Measurements from ENCODE around the gene IL17B. TPM values are rescaled to one million over a fixed set of nuclear protein-coding genes. Genes with fewer than 3 reads are reported as not detected.

Gene IL17B
- total and polyA plus RNA-seq, 2 of the 13 experiments (the other 11 are each of a cell fraction or from before 2014, with no cell fraction given): 0.29 to 2.6 TPM

- TF ChIP-seq, protein P1, sequence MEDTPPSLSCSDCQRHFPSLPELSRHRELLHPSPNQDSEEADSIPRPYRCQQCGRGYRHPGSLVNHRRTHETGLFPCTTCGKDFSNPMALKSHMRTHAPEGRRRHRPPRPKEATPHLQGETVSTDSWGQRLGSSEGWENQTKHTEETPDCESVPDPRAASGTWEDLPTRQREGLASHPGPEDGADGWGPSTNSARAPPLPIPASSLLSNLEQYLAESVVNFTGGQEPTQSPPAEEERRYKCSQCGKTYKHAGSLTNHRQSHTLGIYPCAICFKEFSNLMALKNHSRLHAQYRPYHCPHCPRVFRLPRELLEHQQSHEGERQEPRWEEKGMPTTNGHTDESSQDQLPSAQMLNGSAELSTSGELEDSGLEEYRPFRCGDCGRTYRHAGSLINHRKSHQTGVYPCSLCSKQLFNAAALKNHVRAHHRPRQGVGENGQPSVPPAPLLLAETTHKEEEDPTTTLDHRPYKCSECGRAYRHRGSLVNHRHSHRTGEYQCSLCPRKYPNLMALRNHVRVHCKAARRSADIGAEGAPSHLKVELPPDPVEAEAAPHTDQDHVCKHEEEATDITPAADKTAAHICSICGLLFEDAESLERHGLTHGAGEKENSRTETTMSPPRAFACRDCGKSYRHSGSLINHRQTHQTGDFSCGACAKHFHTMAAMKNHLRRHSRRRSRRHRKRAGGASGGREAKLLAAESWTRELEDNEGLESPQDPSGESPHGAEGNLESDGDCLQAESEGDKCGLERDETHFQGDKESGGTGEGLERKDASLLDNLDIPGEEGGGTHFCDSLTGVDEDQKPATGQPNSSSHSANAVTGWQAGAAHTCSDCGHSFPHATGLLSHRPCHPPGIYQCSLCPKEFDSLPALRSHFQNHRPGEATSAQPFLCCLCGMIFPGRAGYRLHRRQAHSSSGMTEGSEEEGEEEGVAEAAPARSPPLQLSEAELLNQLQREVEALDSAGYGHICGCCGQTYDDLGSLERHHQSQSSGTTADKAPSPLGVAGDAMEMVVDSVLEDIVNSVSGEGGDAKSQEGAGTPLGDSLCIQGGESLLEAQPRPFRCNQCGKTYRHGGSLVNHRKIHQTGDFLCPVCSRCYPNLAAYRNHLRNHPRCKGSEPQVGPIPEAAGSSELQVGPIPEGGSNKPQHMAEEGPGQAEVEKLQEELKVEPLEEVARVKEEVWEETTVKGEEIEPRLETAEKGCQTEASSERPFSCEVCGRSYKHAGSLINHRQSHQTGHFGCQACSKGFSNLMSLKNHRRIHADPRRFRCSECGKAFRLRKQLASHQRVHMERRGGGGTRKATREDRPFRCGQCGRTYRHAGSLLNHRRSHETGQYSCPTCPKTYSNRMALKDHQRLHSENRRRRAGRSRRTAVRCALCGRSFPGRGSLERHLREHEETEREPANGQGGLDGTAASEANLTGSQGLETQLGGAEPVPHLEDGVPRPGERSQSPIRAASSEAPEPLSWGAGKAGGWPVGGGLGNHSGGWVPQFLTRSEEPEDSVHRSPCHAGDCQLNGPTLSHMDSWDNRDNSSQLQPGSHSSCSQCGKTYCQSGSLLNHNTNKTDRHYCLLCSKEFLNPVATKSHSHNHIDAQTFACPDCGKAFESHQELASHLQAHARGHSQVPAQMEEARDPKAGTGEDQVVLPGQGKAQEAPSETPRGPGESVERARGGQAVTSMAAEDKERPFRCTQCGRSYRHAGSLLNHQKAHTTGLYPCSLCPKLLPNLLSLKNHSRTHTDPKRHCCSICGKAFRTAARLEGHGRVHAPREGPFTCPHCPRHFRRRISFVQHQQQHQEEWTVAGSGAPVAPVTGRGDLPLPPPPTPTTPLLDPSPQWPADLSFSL (CRISPR knock-in tag; IDR thresholded peaks at IDR 0.05): no peak
- TF ChIP-seq, protein P2, sequence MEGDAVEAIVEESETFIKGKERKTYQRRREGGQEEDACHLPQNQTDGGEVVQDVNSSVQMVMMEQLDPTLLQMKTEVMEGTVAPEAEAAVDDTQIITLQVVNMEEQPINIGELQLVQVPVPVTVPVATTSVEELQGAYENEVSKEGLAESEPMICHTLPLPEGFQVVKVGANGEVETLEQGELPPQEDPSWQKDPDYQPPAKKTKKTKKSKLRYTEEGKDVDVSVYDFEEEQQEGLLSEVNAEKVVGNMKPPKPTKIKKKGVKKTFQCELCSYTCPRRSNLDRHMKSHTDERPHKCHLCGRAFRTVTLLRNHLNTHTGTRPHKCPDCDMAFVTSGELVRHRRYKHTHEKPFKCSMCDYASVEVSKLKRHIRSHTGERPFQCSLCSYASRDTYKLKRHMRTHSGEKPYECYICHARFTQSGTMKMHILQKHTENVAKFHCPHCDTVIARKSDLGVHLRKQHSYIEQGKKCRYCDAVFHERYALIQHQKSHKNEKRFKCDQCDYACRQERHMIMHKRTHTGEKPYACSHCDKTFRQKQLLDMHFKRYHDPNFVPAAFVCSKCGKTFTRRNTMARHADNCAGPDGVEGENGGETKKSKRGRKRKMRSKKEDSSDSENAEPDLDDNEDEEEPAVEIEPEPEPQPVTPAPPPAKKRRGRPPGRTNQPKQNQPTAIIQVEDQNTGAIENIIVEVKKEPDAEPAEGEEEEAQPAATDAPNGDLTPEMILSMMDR (CRISPR knock-in tag; IDR thresholded peaks at IDR 0.05): peak; percentile 98
- TF ChIP-seq ZSCAN25 (CRISPR knock-in tag; IDR thresholded peaks at IDR 0.05) (peak; percentile 37; the same call in 1 of the 2 replicates), DPF2 (CRISPR knock-in tag; IDR thresholded peaks at IDR 0.05; ENCODE audit: borderline replicate concordance, low read depth) (peak; percentile 24; the same call in 1 of the 2 replicates), ZNF777 (CRISPR knock-in tag; IDR thresholded peaks at IDR 0.05) (no peak), CBX5 (CRISPR knock-in tag; IDR thresholded peaks at IDR 0.05; ENCODE audit: borderline replicate concordance) (no peak), BHLHE40 (IDR thresholded peaks at IDR 0.05; ENCODE audit: low read length) (0 out of 2 replicates have a peak, but pooled peaks have one; percentile 7), JUN (CRISPR knock-in tag; IDR thresholded peaks at IDR 0.05) (no peak), SOX6 (IDR thresholded peaks at IDR 0.05) (no peak), SOX6 (CRISPR knock-in tag; IDR thresholded peaks at IDR 0.05) (0 out of 2 replicates have a peak, but pooled peaks have one; percentile 24), ZNF501 (CRISPR knock-in tag; IDR thresholded peaks at IDR 0.05) (peak; percentile 70; the same call in 1 of the 2 replicates), GTF2F1 (IDR thresholded peaks at IDR 0.05; ENCODE audit: low read length) (no peak), MEIS2 (CRISPR knock-in tag; IDR thresholded peaks at IDR 0.05) (peak; percentile 56; the same call in 1 of the 2 replicates), HINFP (CRISPR knock-in tag; IDR thresholded peaks at IDR 0.05; ENCODE audit: low read depth) (no peak), ELF3 (CRISPR knock-in tag; IDR thresholded peaks at IDR 0.05) (no peak), HNF4G (IDR thresholded peaks at IDR 0.05; ENCODE audit: borderline replicate concordance, low read depth, low read length) (no peak), HNF4G (CRISPR knock-in tag; IDR thresholded peaks at IDR 0.05; ENCODE audit: borderline replicate concordance, low read depth) (no peak), SRSF1 (optimal IDR thresholded peaks at IDR 0.05; ENCODE audit: low read depth, low read length) (no peak), ZSCAN21 (CRISPR knock-in tag; IDR thresholded peaks at IDR 0.05; ENCODE audit: borderline replicate concordance) (0 out of 2 replicates have a peak, but pooled peaks have one; percentile 6), ZNF704 (CRISPR knock-in tag; IDR thresholded peaks at IDR 0.05; ENCODE audit: borderline replicate concordance) (peak; percentile 74; the same call in 1 of the 2 replicates), ZNF816 (CRISPR knock-in tag; IDR thresholded peaks at IDR 0.05; ENCODE audit: borderline replicate concordance) (no peak)
Measured at GRCh38 chr5:149381986-149382338, 2.9 kb upstream of the IL17B start (continued).
